HepG2 (cell line): Measurements from ENCODE around the gene ESF1. TPM values are rescaled to one million over a fixed set of nuclear protein-coding genes. Genes with fewer than 3 reads are reported as not detected.

Experiments
- ATAC-seq: fragments of 200-7000 bp; cut with Tn5 transposase; 3 replicates; pipeline ENCODE4 v1.9.1; 2020; ENCODE audit warnings: mild to moderate bottlenecking, moderate library complexity
- BruUV-seq: library from RNA; stranded (reverse); fragments of 400-500 nt; replicated peaks from 2 replicates; lab custom pipeline; 2021; lab: Mats Ljungman, UMichigan
- CTCF ChIA-PET: fragments of 300-600 bp; formaldehyde crosslinking; extraction: SDS; loops from one replicate; lab custom pipeline; 2021; ENCODE audit warnings: low total read pairs, inconsistent platforms, low intra/inter-chr PET ratio; lab: Yijun Ruan, JAX
- POLR2A ChIA-PET: fragments of 350-600 bp; sonication (Branson Sonifier 250); formaldehyde crosslinking; loops from one replicate; lab custom pipeline; 2020; ENCODE audit warnings: antibody characterized with exemption, inconsistent platforms; lab: Yijun Ruan, JAX
- DNase-seq: peaks from one replicate; pipeline ENCODE4 v3.0.0-alpha.2; 2015; ENCODE audit warnings: low spot score
- FAIRE-seq: peaks from 3 replicates; lab custom pipeline; 2011; peaks lifted over from hg19 to GRCh38; lab: Jason Lieb, UNC
- H2AFZ ChIP-seq: one replicate; pipeline ENCODE4 v1.6.1; 2011; ENCODE audit warnings: low read length, inconsistent platforms
- H3K27ac ChIP-seq: fragments of 300-600 bp; 3 replicates; pipeline ENCODE4 v1.8.0; 2011; ENCODE audit warnings: mixed run types, mild to moderate bottlenecking, mixed read lengths, low read length, inconsistent platforms; ENCODE audit not compliant: insufficient read depth; ENCODE audit errors: extremely low read length
- H3K27me3 ChIP-seq, 2 experiments: fragments of 200-600 bp in 1 of 2; 2 replicates in 1 of 2; 3 replicates in 1 of 2; pipeline versions ENCODE4 v1.6.0 to v1.8.0; 2011; ENCODE audit warnings: low read length in 2 of 2, mild to moderate bottlenecking in 2 of 2, moderate library complexity in 2 of 2, inconsistent platforms in 1 of 2; ENCODE audit not compliant: insufficient read depth in 2 of 2, control insufficient read depth in 1 of 2
- H3K36me3 ChIP-seq, 2 experiments: fragments of 200-600 bp in 1 of 2; replicated peaks in 1 of 2; 2 replicates in 1 of 2; 3 replicates in 1 of 2; pipeline versions ENCODE4 v1.5.1 to v1.8.0; 2011; ENCODE audit warnings: low read length in 2 of 2, inconsistent platforms in 1 of 2; ENCODE audit not compliant: insufficient read depth in 2 of 2, control insufficient read depth in 1 of 2
- H3K4me1 ChIP-seq: 2 replicates; pipeline ENCODE4 v1.5.1; 2012; ENCODE audit warnings: low read length, inconsistent platforms; ENCODE audit not compliant: insufficient read depth
- H3K4me2 ChIP-seq: 2 replicates; pipeline ENCODE4 v1.6.0; 2011; ENCODE audit warnings: low read depth, low read length, inconsistent platforms
- H3K4me3 ChIP-seq, 3 experiments: fragments of 200-600 bp in 1 of 3; sonication (generic), shearing (Covaris generic) in 1 of 3; replicated peaks in 1 of 3; 2 replicates each; pipeline ENCODE4 v1.5.1; 2011 to 2016; ENCODE audit warnings: low read length in 3 of 3, inconsistent platforms in 2 of 3, low read depth in 2 of 3, mild to moderate bottlenecking in 2 of 3, control low read depth in 1 of 3, mixed read lengths in 1 of 3; ENCODE audit not compliant: insufficient read depth in 1 of 3
- H3K79me2 ChIP-seq: one replicate; pipeline ENCODE4 v1.6.1; 2011; ENCODE audit warnings: low read length, inconsistent platforms; ENCODE audit not compliant: insufficient read depth
- H3K9ac ChIP-seq: 2 replicates; pipeline ENCODE4 v1.6.0; 2011; ENCODE audit warnings: mild to moderate bottlenecking, low read depth, low read length, inconsistent platforms; ENCODE audit not compliant: insufficient read depth
- H3K9me3 ChIP-seq: 2 replicates; pipeline ENCODE4 v1.5.1; 2012; ENCODE audit warnings: mild to moderate bottlenecking, low read length
- H4K20me1 ChIP-seq: 2 replicates; pipeline ENCODE4 v1.6.0; 2011; ENCODE audit warnings: inconsistent platforms, mild to moderate bottlenecking, low read length, moderate library complexity; ENCODE audit not compliant: insufficient read depth
- AKNA ChIP-seq: sonication (generic); formaldehyde crosslinking; IDR thresholded peaks from 2 replicates; pipeline ENCODE4 v1.4.0; 2020; ENCODE audit warnings: missing genetic modification reagents, borderline replicate concordance
- GPBP1L1 ChIP-seq: sonication (generic); formaldehyde crosslinking; IDR thresholded peaks from 2 replicates; pipeline ENCODE4 v1.5.0; 2020; ENCODE audit warnings: mild to moderate bottlenecking, missing genetic modification reagents
- HNF1B ChIP-seq: sonication (generic); formaldehyde crosslinking; IDR thresholded peaks from 2 replicates; pipeline ENCODE4 v1.5.1; 2020; ENCODE audit warnings: mild to moderate bottlenecking, moderate library complexity, missing genetic modification reagents
- MZF1 ChIP-seq: sonication (generic); formaldehyde crosslinking; IDR thresholded peaks from 2 replicates; pipeline ENCODE4 v1.8.1; 2023; ENCODE audit warnings: mild to moderate bottlenecking, missing genetic modification reagents, borderline replicate concordance
- PTBP1 ChIP-seq: fragments of 200-400 bp; formaldehyde crosslinking; IDR thresholded peaks from 2 replicates; pipeline ENCODE4 v1.6.1; 2018; ENCODE audit warnings: low read length, low read depth; ENCODE audit not compliant: poor library complexity, severe bottlenecking
- SPEN ChIP-seq: sonication (generic); formaldehyde crosslinking; IDR thresholded peaks from 2 replicates; pipeline ENCODE4 v1.5.1; 2020; ENCODE audit warnings: low read depth, mild to moderate bottlenecking, missing genetic modification reagents
- ZNF24 ChIP-seq: fragments of 450-650 bp; IDR thresholded peaks from 2 replicates; pipeline ENCODE4 v1.6.1; 2017; ENCODE audit warnings: antibody characterized with exemption, mild to moderate bottlenecking
- ZNF275 ChIP-seq: sonication (generic); formaldehyde crosslinking; IDR thresholded peaks from 2 replicates; pipeline ENCODE4 v1.8.0; 2022; ENCODE audit warnings: missing genetic modification reagents, mild to moderate bottlenecking, inconsistent platforms, borderline replicate concordance
- ZNF564 ChIP-seq: sonication (generic); formaldehyde crosslinking; IDR thresholded peaks from 2 replicates; pipeline ENCODE4 v1.8.1; 2023; ENCODE audit warnings: mild to moderate bottlenecking, missing genetic modification reagents
- in situ Hi-C: cut with HindIII; loops from 2 replicates; pipeline ENCODE4 v1.10.0; 2017; ENCODE audit warnings: low pct_unique_long_range_greater_than_20kb; ENCODE audit not compliant: extremely low pct_ligation_motif_present
- intact Hi-C: fragments of 100-400 bp; cut with micrococcal nuclease; formaldehyde crosslinking; loops from one replicate; pipeline ENCODE4 v1.10.0; 2022; ENCODE audit not compliant: unreplicated experiment
- polyA plus RNA-seq, 8 experiments: library from polyadenylated mRNA; depleted of rRNA in 3 of 8; stranded (reverse) in 7 of 8; unstranded in 1 of 8; fragments of >200 nt; fragmentation: Illumina TruSeq in 4 of 8; extraction: Trizol in 4 of 8; gene quantifications; 2 replicates each; pipeline versions ENCODE4 v1.2.1 to v1.2.3, GENCODE V29; 2011 to 2016; ENCODE audit warnings: low read depth in 4 of 8, missing spikeins in 1 of 8, mixed read lengths in 1 of 8; ENCODE audit not compliant: insufficient read depth in 1 of 8
- total RNA-seq, 5 experiments: library from RNA; depleted of rRNA; stranded (reverse); fragments of >200 nt; fragmentation: Illumina TruSeq; extraction: Trizol; gene quantifications; 2 replicates each; pipeline ENCODE4 v1.2.3, GENCODE V29; 2016; ENCODE audit warnings: low read depth in 1 of 5
- TF ChIP-seq, protein P1 (sequence below): sonication (generic); formaldehyde crosslinking; IDR thresholded peaks from 2 replicates; pipeline ENCODE4 v1.4.0; 2020; ENCODE audit warnings: mild to moderate bottlenecking, missing genetic modification reagents
- TF ChIP-seq, protein P2 (sequence below): sonication (generic); formaldehyde crosslinking; IDR thresholded peaks from 2 replicates; pipeline ENCODE4 v1.8.0; 2022; ENCODE audit warnings: missing genetic modification reagents, mild to moderate bottlenecking, moderate library complexity, borderline replicate concordance

The ESF1 gene
- total and polyA plus RNA-seq, 2 of the 13 experiments (the other 11 are each of a cell fraction or from before 2014, with no cell fraction given): 7.3 to 66.9 TPM

DNA sequence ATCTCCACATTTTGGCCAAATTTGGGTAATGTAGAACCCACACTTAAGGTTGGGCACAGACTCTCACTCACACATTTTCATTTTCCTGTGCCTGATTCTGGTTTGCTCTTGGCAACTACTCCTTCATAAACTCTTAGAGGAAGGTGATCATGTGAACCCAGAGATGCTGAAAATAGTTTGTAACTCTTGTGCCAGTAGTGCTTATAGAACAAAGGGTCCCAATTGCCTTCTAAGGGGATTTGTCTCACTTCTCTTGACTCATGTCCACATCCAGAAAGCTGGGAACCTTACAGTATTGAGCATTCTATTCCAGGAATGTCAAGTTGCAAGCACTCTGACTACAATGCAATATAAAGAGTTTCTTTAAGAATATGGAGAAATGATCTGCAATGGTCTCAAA lies 84.0 kb downstream of the ESF1 start:
- intact Hi-C loops (no loop called here), in situ Hi-C loops (no loop called here)
- no peak overlapping the region for H3K27ac ChIP-seq
- H3K27me3 ChIP-seq: no peaks in the 10 kb centered on the region
- H3K79me2 ChIP-seq: no peaks in the 10 kb centered on the region
- H3K4me2 ChIP-seq: no peak overlapping the region
- no peaks in the 10 kb centered on the region for H3K9me3 ChIP-seq
- no peak overlapping the region for H3K4me3 ChIP-seq
- H3K36me3 ChIP-seq: no peaks in the 10 kb centered on the region
- FAIRE-seq (no peak), ATAC-seq (no peak), DNase-seq (no peak)
- no peak overlapping the region for H3K9ac ChIP-seq
- no peaks in the 10 kb centered on the region for H3K4me1 ChIP-seq
- H4K20me1 ChIP-seq: no peaks in the 10 kb centered on the region
- ChIA-PET CTCF (no interaction called here), POLR2A (interaction anchor here (1.4 kb wide), 1 partner anchor 84 kb away, joined by 4 read pairs; the partner anchor contains the start of genes ESF1 and NDUFAF5)
- H2AFZ ChIP-seq: no peak overlapping the region
- BruUV-seq: no TSS peak
- TF ChIP-seq AKNA: no peak
- TF ChIP-seq MZF1 (CRISPR knock-in tag): no peak
- TF ChIP-seq PTBP1: no peak
- TF ChIP-seq, protein P1, sequence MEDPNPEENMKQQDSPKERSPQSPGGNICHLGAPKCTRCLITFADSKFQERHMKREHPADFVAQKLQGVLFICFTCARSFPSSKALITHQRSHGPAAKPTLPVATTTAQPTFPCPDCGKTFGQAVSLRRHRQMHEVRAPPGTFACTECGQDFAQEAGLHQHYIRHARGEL (CRISPR knock-in tag): no peak
- no peak for TF ChIP-seq SPEN
- TF ChIP-seq ZNF24: no peak
- no peak for TF ChIP-seq GPBP1L1 (CRISPR knock-in tag)
- no peak for TF ChIP-seq ZNF275 (CRISPR knock-in tag)
- no peak for TF ChIP-seq ZNF564 (CRISPR knock-in tag)
- TF ChIP-seq HNF1B: no peak
- TF ChIP-seq, protein P2, sequence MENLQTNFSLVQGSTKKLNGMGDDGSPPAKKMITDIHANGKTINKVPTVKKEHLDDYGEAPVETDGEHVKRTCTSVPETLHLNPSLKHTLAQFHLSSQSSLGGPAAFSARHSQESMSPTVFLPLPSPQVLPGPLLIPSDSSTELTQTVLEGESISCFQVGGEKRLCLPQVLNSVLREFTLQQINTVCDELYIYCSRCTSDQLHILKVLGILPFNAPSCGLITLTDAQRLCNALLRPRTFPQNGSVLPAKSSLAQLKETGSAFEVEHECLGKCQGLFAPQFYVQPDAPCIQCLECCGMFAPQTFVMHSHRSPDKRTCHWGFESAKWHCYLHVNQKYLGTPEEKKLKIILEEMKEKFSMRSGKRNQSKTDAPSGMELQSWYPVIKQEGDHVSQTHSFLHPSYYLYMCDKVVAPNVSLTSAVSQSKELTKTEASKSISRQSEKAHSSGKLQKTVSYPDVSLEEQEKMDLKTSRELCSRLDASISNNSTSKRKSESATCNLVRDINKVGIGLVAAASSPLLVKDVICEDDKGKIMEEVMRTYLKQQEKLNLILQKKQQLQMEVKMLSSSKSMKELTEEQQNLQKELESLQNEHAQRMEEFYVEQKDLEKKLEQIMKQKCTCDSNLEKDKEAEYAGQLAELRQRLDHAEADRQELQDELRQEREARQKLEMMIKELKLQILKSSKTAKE (CRISPR knock-in tag): no peak
